K562 (cell line): ENCODE data around the gene YJU2. TPM values are rescaled to one million over a fixed set of nuclear protein-coding genes. Genes with fewer than 3 reads are reported as not detected.

Experiments used
- BCLAF1 ChIP-seq, 2 experiments: fragments of 450-650 bp in 1 of 2; IDR thresholded peaks; 2 replicates each; pipeline ENCODE4 v1.6.1; 2011 to 2017; ENCODE audit warnings: low read depth in 2 of 2, antibody characterized with exemption in 1 of 2, borderline replicate concordance in 1 of 2, low read length in 1 of 2, mild to moderate bottlenecking in 1 of 2, mixed read lengths in 1 of 2; ENCODE audit not compliant: control insufficient read depth in 1 of 2
- E2F5 ChIP-seq: sonication (generic); formaldehyde crosslinking; IDR thresholded peaks from 2 replicates; pipeline ENCODE4 v1.8.0; 2022; ENCODE audit warnings: mild to moderate bottlenecking, missing genetic modification reagents
- GTF2E2 ChIP-seq: fragments of 200-800 bp; sonication (Bioruptor generic); IDR thresholded peaks from 2 replicates; pipeline ENCODE4 v1.6.1; 2016; ENCODE audit warnings: missing genetic modification characterization, missing compliant biosample characterization
- RBM39 ChIP-seq: fragments of 200-400 bp; formaldehyde crosslinking; optimal IDR thresholded peaks from 2 replicates; pipeline ENCODE3; 2018; ENCODE audit warnings: low read depth, low read length
- polyA plus RNA-seq, 8 experiments: library from polyadenylated mRNA; depleted of rRNA in 4 of 8; stranded (reverse) in 5 of 8; unstranded in 3 of 8; fragments of >200 nt; fragmentation: Nextera tagmentation in 2 of 8; fragmentation: Illumina TruSeq in 1 of 8; extraction: Ambion mirVana in 2 of 8; extraction: Trizol in 1 of 8; gene quantifications; 2 replicates each; pipeline versions ENCODE4 v1.2.1 to v1.2.3, GENCODE V29; 2011 to 2014; ENCODE audit warnings: inconsistent platforms in 1 of 8, missing spikeins in 1 of 8
- total RNA-seq, 7 experiments: library from RNA; depleted of rRNA in 6 of 7; stranded (reverse); fragments of >200 nt in 6 of 7; fragmentation: Illumina TruSeq in 2 of 7; extraction: Trizol in 2 of 7; gene quantifications; 2 replicates each; pipeline versions ENCODE4 v1.2.1 to v1.2.3, GENCODE V29; 2011 to 2021; ENCODE audit warnings: low replicate concordance in 1 of 7

Gene YJU2
- total and polyA plus RNA-seq, 9 of the 15 experiments (the other 6 are each of a cell fraction or from before 2014, with no cell fraction given), result 0.41 to 34.9 (median 19.3) TPM

GRCh38 chr19:4216846-4217245, 30.0 kb upstream of the YJU2 start (continued):
- TF ChIP-seq BCLAF1 (IDR thresholded peaks at IDR 0.05; ENCODE audit: borderline replicate concordance in 1 of 2, control insufficient read depth in 1 of 2, low read depth in 2 of 2, low read length in 1 of 2) (0 out of 4 replicates have a peak, but pooled peaks of 1 of the 2 experiments have one; percentile 11), RBM39 (peak; percentile 34), E2F5 (0 out of 2 replicates have a peak, but pooled peaks have one; percentile 71), GTF2E2 (tag) (no peak)
